KMS-11 (cell line): ENCODE results near the gene IL20RB.
"Not testable (repeated sequence)": the region's sequence is repeated elsewhere in the genome, so short reads cannot be mapped to it uniquely, and the experiment has no call there.

Experiments
- H2AFZ ChIP-seq: fragments of 200-600 bp; sonication (generic); 2 replicates; pipeline ENCODE4 v1.6.1; 2016; ENCODE audit warnings: antibody characterized with exemption, mixed run types, low read depth
- H3K27ac ChIP-seq: fragments of 200-600 bp; sonication (generic); 2 replicates; pipeline ENCODE4 v1.6.1; 2016; ENCODE audit warnings: mild to moderate bottlenecking, mixed run types
- H3K27me3 ChIP-seq: fragments of 200-600 bp; sonication (generic); 2 replicates; pipeline ENCODE4 v1.6.1; 2017; ENCODE audit warnings: mild to moderate bottlenecking, low read depth, mixed run types, moderate library complexity; ENCODE audit not compliant: insufficient read depth
- H3K36me3 ChIP-seq: fragments of 200-600 bp; sonication (generic); 2 replicates; pipeline ENCODE4 v1.6.1; 2017; ENCODE audit warnings: mild to moderate bottlenecking, mixed run types; ENCODE audit not compliant: insufficient read depth
- H3K4me1 ChIP-seq: fragments of 200-600 bp; sonication (generic); 2 replicates; pipeline ENCODE4 v1.6.1; 2016; ENCODE audit warnings: mild to moderate bottlenecking, low read depth, mixed run types; ENCODE audit not compliant: poor library complexity, severe bottlenecking
- H3K4me2 ChIP-seq: fragments of 200-600 bp; sonication (generic); 2 replicates; pipeline ENCODE4 v1.7.0; 2016; ENCODE audit warnings: mild to moderate bottlenecking, mixed run types
- H3K4me3 ChIP-seq: fragments of 200-600 bp; sonication (generic); IDR thresholded peaks from 2 replicates; pipeline ENCODE4 v1.6.1; 2017; ENCODE audit warnings: low read depth, low read length, mixed read lengths; ENCODE audit not compliant: insufficient read depth
- H3K79me2 ChIP-seq: fragments of 200-600 bp; sonication (generic); 2 replicates; pipeline ENCODE4 v1.6.1; 2016; ENCODE audit warnings: low read depth, mixed run types; ENCODE audit not compliant: insufficient read depth
- H3K9ac ChIP-seq: fragments of 200-600 bp; sonication (generic); 2 replicates; pipeline ENCODE4 v1.6.1; 2016; ENCODE audit warnings: mild to moderate bottlenecking, mixed run types
- H4K20me1 ChIP-seq: fragments of 200-600 bp; sonication (generic); 2 replicates; pipeline ENCODE4 v1.6.1; 2016; ENCODE audit warnings: mild to moderate bottlenecking, mixed run types; ENCODE audit not compliant: insufficient read depth
- CTCF ChIP-seq: fragments of 200-600 bp; sonication (generic); conservative IDR thresholded peaks from 2 replicates; pipeline ENCODE4 v1.6.1; 2017; ENCODE audit warnings: low read depth, mild to moderate bottlenecking, antibody characterized with exemption, low read length, moderate library complexity, mixed read lengths

The IL20RB gene

GRCh38 chr3:137011153-137011552 is 53.4 kb downstream of the IL20RB start:
- H3K27ac ChIP-seq, result no peak overlapping the region
- H2AFZ ChIP-seq, result no peak overlapping the region
- no peaks in the 10 kb centered on the region for H4K20me1 ChIP-seq

GRCh38 chr3:137012097-137012501 is 54.3 kb downstream of the IL20RB start:
- H2AFZ ChIP-seq, result no peak overlapping the region
- H3K4me1 ChIP-seq, result peaks cover 12% of the 10 kb centered on the region
- H3K4me2 ChIP-seq, result no peak overlapping the region
- H3K27ac ChIP-seq, result no peak overlapping the region
- no peak for TF ChIP-seq CTCF
- H4K20me1 ChIP-seq, result no peaks in the 10 kb centered on the region
- no peak overlapping the region for H3K9ac ChIP-seq
- no peaks in the 10 kb centered on the region for H3K27me3 ChIP-seq
- no peaks in the 10 kb centered on the region for H3K36me3 ChIP-seq
- H3K4me3 ChIP-seq, result no peak overlapping the region
- H3K79me2 ChIP-seq, result no peaks in the 10 kb centered on the region

More at GRCh38 chr3:137011153-137011552, 53.4 kb downstream of the IL20RB start:
- Histone ChIP-seq H3K27me3 (no peaks in the 10 kb centered on the region), H3K4me2 (no peak overlapping the region), H3K4me1 (peaks cover 12% of the 10 kb centered on the region), H3K4me3 (no peak overlapping the region), H3K79me2 (no peaks in the 10 kb centered on the region), H3K36me3 (no peaks in the 10 kb centered on the region), H3K9ac (no peak overlapping the region)
- TF ChIP-seq CTCF, result no peak

GRCh38 chr3:137013951-137014688 is 56.3 kb downstream of the IL20RB start:
- Histone ChIP-seq H3K4me2 (peak overlapping the region; percentile 53; the same call in 1 of the 2 replicates), H3K27me3 (no peaks in the 10 kb centered on the region), H3K36me3 (no peaks in the 10 kb centered on the region), H3K27ac (no peak overlapping the region), H4K20me1 (no peaks in the 10 kb centered on the region), H2AFZ (peak overlapping the region; percentile 70), H3K9ac (no peak overlapping the region; the same call in 1 of the 2 replicates), H3K4me1 (peaks cover 12% of the 10 kb centered on the region), H3K79me2 (no peaks in the 10 kb centered on the region), H3K4me3 (no peak overlapping the region)
- TF ChIP-seq CTCF, result peak; percentile 98

GRCh38 chr3:137017316-137017715 is 59.5 kb downstream of the IL20RB start:
- H2AFZ ChIP-seq, H3K4me2 ChIP-seq, H4K20me1 ChIP-seq, H3K27me3 ChIP-seq, H3K27ac ChIP-seq, H3K36me3 ChIP-seq, H3K79me2 ChIP-seq, H3K9ac ChIP-seq, H3K4me3 ChIP-seq: not testable (repeated sequence)
- H3K4me1 ChIP-seq, result peaks cover 12% of the 10 kb centered on the region

- no peaks in the 10 kb centered on the region for H3K79me2 ChIP-seq
- H2AFZ ChIP-seq, result no peak overlapping the region
- no peaks in the 10 kb centered on the region for H3K4me1 ChIP-seq
- no peaks in the 10 kb centered on the region for H4K20me1 ChIP-seq
- H3K27ac ChIP-seq, result no peak overlapping the region
- H3K4me2 ChIP-seq, result no peak overlapping the region
- H3K27me3 ChIP-seq, result no peaks in the 10 kb centered on the region
- H3K9ac ChIP-seq, result no peak overlapping the region
- no peaks in the 10 kb centered on the region for H3K36me3 ChIP-seq
- no peak overlapping the region for H3K4me3 ChIP-seq
- no peak for TF ChIP-seq CTCF
These were observed 62.5 kb downstream of the IL20RB start for GRCh38 chr3:137020315-137020714.
